ENCODE data around the gene ATRIP.

The ATRIP gene

DNA sequence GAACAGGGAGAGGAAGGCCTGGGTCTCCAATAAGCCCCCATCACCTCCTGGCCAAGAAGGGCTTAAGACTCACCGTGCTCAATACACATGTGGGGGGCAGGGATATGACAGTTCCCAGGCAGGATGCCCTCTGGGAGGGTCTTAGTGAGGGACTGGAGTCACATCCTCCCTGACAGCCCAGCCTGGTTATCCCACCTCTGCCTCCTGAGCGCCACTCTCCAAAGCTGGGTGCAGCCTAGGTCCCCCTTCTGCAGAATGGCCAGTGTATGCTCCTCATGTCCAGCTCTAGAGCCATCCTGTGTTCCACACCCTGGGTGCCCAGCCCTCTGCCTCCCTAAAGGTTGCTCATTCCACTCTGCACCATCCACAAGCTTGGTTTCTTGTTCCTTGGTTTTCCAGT, 58.6 kb downstream of the ATRIP start:
- DNase-seq, result no peak

DNA sequence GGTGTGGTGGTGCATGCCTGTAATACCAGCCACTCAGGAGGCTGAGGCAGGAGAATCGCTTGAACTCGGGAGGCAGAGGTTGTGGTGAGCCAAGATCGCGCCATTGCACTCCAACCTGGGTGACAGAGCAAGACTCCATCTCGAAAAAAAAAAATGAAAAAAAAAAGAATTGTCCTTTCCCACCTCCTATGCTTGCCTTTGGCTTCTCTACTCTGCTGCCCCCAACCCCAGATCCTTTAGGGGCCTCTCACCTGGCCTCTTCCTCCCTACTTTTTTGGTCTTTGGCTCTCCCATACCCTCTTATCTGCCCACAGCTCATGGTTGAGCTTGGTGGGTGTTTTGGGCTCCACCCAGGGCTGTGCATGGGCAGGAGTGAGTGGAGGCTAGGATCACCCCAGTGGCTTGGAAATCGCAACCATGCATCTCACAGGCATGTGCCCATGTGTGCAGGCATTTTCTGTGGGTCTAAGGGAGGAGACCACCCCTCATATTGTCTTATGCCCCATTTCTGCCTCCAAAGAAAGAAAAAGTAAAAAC, 59.5 kb downstream of the ATRIP start:
- DNase-seq, result no peak

- DNase-seq, result peak; percentile 82
These were observed 60.9 kb downstream of the ATRIP start for GRCh38 chr3:48507256-48508061.

- DNase-seq, result no peak
These were observed 65.0 kb downstream of the ATRIP start for GRCh38 chr3:48511551-48511950.

- peak; percentile 67 for DNase-seq
These were observed 68.1 kb downstream of the ATRIP start for GRCh38 chr3:48514431-48515227.
